22Rv1 (cell line): Measurements from ENCODE around the gene P2RX2.

Source experiments
- H3K27ac ChIP-seq: fragments of 450-650 bp; 2 replicates; pipeline ENCODE4 v1.5.1; 2017
- CTCF ChIP-seq: fragments of 450-650 bp; IDR thresholded peaks from 2 replicates; pipeline ENCODE4 v1.5.1; 2017; ENCODE audit warnings: mild to moderate bottlenecking
- ZFX ChIP-seq: fragments of 450-650 bp; IDR thresholded peaks from 2 replicates; pipeline ENCODE4 v1.6.1; 2017; ENCODE audit warnings: antibody characterized with exemption, borderline replicate concordance

The P2RX2 gene

GRCh38 chr12:132604151-132604618 is 14.4 kb upstream of the P2RX2 start:
- no peak for TF ChIP-seq CTCF
- TF ChIP-seq ZFX: no peak
- no peak overlapping the region for H3K27ac ChIP-seq

- no peak overlapping the region for H3K27ac ChIP-seq
- TF ChIP-seq CTCF (no peak), ZFX (no peak)
Measured at GRCh38 chr12:132604668-132605441, 13.7 kb upstream of the P2RX2 start.

- TF ChIP-seq CTCF: no peak
- TF ChIP-seq ZFX: no peak
- H3K27ac ChIP-seq: no peak overlapping the region
Measured at GRCh38 chr12:132605892-132606291, 12.7 kb upstream of the P2RX2 start.

GRCh38 chr12:132606466-132606865 is 12.1 kb upstream of the P2RX2 start:
- no peak overlapping the region for H3K27ac ChIP-seq
- no peak for TF ChIP-seq CTCF
- TF ChIP-seq ZFX: no peak

GRCh38 chr12:132606927-132607326 is 11.6 kb upstream of the P2RX2 start:
- no peak overlapping the region for H3K27ac ChIP-seq
- TF ChIP-seq CTCF (no peak), ZFX (no peak)

GRCh38 chr12:132608231-132609171 is 10.1 kb upstream of the P2RX2 start:
- TF ChIP-seq CTCF: no peak
- no peak for TF ChIP-seq ZFX

More at GRCh38 chr12:132608231-132609171, 10.1 kb upstream of the P2RX2 start:
- H3K27ac ChIP-seq: no peak overlapping the region
